ENCODE results near the gene PBXIP1.
"Not testable (repeated sequence)": the region's sequence is repeated elsewhere in the genome, so short reads cannot be mapped to it uniquely, and the experiment has no call there.

The PBXIP1 gene, protein sequence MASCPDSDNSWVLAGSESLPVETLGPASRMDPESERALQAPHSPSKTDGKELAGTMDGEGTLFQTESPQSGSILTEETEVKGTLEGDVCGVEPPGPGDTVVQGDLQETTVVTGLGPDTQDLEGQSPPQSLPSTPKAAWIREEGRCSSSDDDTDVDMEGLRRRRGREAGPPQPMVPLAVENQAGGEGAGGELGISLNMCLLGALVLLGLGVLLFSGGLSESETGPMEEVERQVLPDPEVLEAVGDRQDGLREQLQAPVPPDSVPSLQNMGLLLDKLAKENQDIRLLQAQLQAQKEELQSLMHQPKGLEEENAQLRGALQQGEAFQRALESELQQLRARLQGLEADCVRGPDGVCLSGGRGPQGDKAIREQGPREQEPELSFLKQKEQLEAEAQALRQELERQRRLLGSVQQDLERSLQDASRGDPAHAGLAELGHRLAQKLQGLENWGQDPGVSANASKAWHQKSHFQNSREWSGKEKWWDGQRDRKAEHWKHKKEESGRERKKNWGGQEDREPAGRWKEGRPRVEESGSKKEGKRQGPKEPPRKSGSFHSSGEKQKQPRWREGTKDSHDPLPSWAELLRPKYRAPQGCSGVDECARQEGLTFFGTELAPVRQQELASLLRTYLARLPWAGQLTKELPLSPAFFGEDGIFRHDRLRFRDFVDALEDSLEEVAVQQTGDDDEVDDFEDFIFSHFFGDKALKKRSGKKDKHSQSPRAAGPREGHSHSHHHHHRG

GRCh38 chr1:154955718-154956543 lies at the start of gene PBXIP1:
Gene PBXIP1 (minus strand): TSS chr1:154956099. CDS start chr1:154953721, 2,378 bp downstream.
- DNase-seq = peak; percentile 76

DNA sequence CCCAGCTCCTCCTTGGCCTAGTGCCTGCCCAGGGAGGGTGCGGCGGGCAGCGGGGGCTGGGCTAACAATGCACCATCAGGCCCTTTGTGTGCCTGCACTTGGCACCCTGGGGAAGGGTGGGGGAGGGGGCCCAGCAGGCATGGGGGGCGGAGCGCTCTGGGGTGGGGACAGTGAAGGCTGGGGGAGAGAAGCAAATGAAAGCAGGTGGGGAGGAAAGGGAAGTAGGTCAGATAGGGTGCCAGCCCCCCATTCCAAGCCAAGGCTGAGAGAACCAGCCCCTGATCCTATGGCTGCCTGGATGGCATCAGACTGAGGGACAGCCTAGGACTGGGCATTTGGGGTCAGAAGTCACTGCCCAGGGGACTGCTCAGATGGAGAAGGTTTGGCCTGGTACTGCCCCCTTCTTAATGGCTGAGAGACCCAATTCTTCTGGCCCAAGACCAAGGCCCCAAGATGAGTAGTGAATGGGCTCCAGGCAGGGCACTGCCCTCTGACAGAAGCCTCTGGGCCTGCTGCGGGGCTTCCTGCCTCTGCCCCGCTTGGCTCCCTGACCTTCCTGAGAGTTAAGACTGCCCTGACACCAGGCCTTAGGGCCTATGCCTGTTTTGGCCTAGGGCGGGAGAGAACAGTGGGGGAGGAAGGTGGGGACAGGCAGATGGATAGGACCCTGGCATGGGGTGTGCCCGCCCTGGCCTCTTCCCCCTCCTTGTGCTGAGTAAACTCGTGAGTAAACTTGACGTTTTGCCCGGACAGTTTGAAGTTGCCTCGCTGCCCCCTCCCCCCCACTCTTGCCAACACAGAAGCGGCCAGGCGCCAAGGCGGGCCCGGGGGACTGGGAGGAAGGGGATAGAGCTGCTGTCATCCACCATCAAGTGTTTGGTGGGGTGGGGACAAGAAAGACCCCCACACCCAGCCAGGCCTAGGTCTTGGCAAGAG lies 49.4 kb upstream of the PBXIP1 start:
- peak; percentile 55 for DNase-seq

DNA sequence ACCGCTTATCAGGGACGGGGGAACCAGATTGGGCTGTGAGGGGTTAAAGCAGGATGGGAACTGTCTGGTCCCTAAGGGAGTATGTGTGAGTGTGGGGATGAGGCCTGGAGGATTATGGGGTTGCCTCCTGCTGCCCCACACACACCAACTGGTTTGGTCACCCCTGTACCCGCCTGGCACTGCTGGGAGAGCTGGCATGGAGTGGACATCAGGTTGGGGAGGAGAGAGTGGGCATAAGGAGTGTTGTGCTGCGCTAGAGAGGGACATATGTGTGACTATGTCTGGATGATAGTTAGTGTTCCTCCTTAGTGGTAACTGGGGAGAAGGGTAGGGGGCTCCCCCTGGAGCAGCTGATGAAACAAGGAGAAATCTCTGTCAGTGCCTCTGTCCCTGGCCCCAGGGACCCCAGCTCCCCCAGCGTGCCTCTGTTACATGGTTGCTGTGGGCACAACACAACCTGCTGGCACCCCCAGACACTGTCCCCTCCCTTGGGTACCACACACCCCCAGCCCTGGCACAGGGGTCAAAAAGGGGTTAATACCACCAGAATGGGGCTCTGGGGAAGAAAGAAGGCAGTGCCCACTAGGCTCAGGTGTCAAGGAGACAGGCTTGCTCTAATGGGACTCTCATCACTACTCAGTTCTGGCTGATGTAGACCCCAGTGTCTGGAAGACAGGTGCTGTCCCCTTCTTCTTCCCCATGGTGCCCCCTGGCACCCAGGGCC lies 48.6 kb upstream of the PBXIP1 start:
- DNase-seq = peak; percentile 59

DNA sequence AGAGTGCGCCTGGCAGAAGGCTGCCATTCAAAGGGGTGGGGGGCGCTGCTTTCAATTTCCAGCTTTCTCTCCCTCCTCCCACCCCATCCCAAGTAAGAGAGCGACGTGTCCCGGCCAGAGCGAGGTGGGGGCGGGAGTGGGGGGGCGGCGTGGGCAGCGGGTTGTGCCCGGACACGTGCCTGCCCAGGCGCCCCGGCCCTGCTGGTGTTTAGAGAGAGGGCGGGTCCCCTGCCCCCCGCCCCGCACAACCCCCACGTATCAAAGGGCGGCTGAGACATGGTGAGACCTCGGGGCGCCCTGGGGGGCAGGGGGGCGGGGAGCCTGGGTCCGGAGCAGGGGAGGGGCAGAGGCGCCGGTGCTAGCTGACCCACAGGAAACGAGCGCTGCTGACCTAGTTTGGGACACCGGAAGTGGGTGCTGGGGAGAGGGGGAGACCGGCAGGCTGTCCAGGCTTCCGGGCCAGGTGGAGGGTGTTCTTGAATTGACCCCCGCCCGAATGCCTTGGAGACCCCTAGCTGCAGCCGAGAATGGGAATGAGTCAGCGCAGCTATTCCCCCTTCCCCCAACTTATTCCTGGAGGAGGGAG lies 48.0 kb upstream of the PBXIP1 start:
- DNase-seq = no peak

DNA sequence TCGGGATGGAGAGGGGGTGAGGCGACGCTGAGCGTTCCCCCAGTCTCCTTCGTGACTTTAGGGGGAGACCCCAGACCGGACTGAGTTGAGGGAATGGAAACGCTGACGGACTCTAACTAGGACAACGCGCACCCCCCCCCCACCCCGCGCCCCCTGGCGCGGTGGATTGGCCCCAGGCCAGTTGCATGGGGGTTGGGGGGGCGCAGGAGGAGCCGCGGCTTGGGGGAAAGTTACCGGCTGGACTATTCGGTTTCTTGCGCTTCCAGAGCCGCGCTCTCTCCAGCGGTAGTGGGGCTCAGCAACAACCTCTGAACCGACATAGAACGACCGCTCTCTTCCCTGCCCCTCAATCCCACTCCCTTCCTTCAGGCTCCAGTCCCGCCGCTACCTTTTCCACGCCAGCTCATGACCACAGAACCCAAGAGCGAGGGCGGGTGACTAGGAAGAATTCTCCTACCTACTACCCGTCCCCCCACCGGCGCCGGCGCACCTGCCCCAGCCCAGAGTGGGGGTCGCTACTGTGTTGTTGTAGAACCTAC lies 47.4 kb upstream of the PBXIP1 start:
- no peak for DNase-seq

GRCh38 chr1:155002464-155003226 lies 46.7 kb upstream of the PBXIP1 start, which contains the start of gene ZBTB7B:
Gene ZBTB7B (plus strand): TSS chr1:155002802. CDS start chr1:155014661, 11,859 bp downstream.
- DNase-seq = peak; percentile 64

GRCh38 chr1:155001675-155002463 lies 46.0 kb upstream of the PBXIP1 start:
- DNase-seq = peak; percentile 96

- no peak for DNase-seq
Measured at GRCh38 chr1:155001425-155001674, 45.5 kb upstream of the PBXIP1 start.

GRCh38 chr1:155000726-155001424 lies 45.0 kb upstream of the PBXIP1 start:
- DNase-seq = peak; percentile 91

- peak; percentile 75 for DNase-seq
Measured at GRCh38 chr1:155000411-155000725, 44.5 kb upstream of the PBXIP1 start.

DNA sequence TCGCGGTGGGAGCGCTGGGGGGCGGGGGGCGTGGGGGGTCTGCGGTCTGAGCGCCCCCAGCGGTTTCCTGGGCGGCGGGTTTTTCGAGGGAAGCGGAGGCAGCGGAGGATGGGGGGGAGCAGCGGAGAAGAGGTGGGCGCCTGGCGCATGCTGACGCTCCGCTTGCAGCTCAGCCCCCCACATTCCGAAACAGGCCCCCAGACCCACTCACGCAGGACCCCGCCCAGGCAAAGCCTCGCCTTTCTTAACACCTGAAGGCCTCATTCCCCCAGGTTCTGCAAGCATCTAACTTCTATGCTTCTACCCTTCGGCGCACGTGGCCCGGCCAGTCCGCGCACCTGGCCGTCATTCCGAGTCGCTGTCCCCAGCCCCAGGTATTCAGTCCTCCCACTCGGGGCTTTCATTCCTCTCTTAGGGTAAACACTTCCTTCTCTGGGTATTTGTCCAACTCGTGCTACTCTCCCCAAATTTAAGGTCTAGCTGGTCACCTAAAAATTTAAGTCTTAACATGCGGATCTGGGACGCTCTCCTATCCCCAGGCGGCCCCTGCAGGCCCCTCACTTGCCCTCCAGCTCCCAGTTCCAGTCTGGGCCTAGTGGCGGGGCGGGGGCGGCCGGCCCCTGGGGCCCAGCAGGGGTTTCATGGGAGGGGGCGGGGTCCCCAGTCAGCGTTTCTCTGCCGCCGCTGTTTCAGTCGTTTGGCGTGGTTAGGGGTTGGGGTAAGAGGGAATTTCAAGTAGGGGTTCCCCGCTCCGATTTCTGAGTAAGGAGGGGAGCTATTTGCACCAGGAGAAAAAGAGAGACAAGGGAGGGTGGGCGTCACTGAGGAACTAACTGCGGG lies 43.9 kb upstream of the PBXIP1 start:
- DNase-seq = peak; percentile 84

- peak; percentile 88 for DNase-seq
Measured at GRCh38 chr1:154998818-154999570, 43.1 kb upstream of the PBXIP1 start.

- no peak for DNase-seq
Measured at GRCh38 chr1:154998201-154998780, 42.4 kb upstream of the PBXIP1 start.

GRCh38 chr1:154996966-154997701 lies 41.2 kb upstream of the PBXIP1 start:
- DNase-seq = no peak

DNA sequence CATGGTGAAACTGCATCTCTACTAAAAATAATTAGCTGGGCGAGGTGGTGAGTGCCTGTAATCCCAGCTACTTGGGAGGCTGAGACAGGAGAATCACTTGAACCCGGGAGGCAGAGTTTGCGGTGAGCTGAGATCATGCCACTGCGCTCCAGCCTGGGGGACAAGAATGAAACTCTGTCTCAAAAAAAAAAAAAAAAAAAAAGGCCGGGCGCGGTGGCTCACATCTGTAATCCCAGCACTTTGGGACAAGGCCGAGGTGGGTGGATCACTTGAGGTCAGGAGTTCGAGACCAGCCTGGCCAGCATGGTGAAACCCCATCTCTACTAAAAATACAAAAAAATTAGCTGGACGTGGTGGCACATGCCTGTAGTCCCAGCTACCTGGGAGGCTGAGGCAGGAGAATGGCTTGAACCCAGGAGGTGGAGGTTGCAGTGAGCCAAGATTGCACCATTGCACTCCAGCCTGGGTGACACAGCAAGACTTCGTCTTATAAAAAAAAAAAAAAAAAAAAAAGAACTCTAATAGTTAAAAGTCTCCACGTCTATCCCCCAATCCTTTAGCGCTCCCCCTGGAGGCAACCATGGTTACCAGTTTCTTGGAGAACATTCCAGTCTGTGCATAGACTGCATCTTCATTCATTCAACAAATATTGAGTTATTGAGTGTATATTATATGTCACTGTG lies 39.5 kb upstream of the PBXIP1 start:
- not testable (repeated sequence) for DNase-seq

Measured in activated CD8-positive, alpha-beta memory T cell treated with anti-CD3 and anti-CD28 coated beads, Interleukin-2, amount 50 U/mL, for 48 hours (primary cell).